Trophoblast cell (in vitro differentiated cells and primary cell): ENCODE results near the gene ANKDD1B. TPM values are rescaled to one million over a fixed set of nuclear protein-coding genes. Genes with fewer than 3 reads are reported as not detected.
"Not testable (repeated sequence)": the region's sequence is repeated elsewhere in the genome, so short reads cannot be mapped to it uniquely, and the experiment has no call there.

Source experiments
- DNase-seq, 2 donors: peaks; one replicate each; pipeline ENCODE4 v3.0.0-alpha.2; 2016
- H2AFZ ChIP-seq: 2 replicates; pipeline ENCODE4 v1.6.1; 2013; ENCODE audit warnings: low read length, moderate library complexity, mild to moderate bottlenecking; ENCODE audit not compliant: insufficient read depth, poor library complexity
- H2AK5ac ChIP-seq: 2 replicates; pipeline ENCODE4 v1.6.1; 2013; ENCODE audit warnings: mild to moderate bottlenecking, low read length
- H2BK120ac ChIP-seq: 2 replicates; pipeline ENCODE4 v1.6.1; 2013; ENCODE audit warnings: low read length, mild to moderate bottlenecking, moderate library complexity; ENCODE audit not compliant: insufficient read depth, poor library complexity
- H2BK12ac ChIP-seq: 2 replicates; pipeline ENCODE4 v1.6.1; 2013; ENCODE audit warnings: mild to moderate bottlenecking, low read length, moderate library complexity
- H2BK5ac ChIP-seq: 2 replicates; pipeline ENCODE4 v1.6.1; 2013; ENCODE audit warnings: low read length, low read depth, moderate library complexity, mild to moderate bottlenecking; ENCODE audit not compliant: poor library complexity
- H3K14ac ChIP-seq: 2 replicates; pipeline ENCODE4 v1.6.1; 2013; ENCODE audit warnings: mild to moderate bottlenecking, low read length
- H3K18ac ChIP-seq: 2 replicates; pipeline ENCODE4 v1.6.1; 2013; ENCODE audit warnings: mild to moderate bottlenecking, low read length
- H3K23ac ChIP-seq: 2 replicates; pipeline ENCODE4 v1.6.1; 2013; ENCODE audit warnings: low read length
- H3K27ac ChIP-seq: 2 replicates; pipeline ENCODE4 v1.5.1; 2013; ENCODE audit warnings: low read depth, mild to moderate bottlenecking, inconsistent platforms, low read length, moderate library complexity
- H3K27me3 ChIP-seq: 2 replicates; pipeline ENCODE4 v1.6.1; 2013; ENCODE audit warnings: inconsistent platforms, mild to moderate bottlenecking, low read length, moderate library complexity; ENCODE audit not compliant: insufficient read depth
- H3K36me3 ChIP-seq, 2 experiments: 1 replicate in 1 of 2; 2 replicates in 1 of 2; pipeline ENCODE4 v1.6.1; 2013; ENCODE audit warnings: low read length in 2 of 2, mild to moderate bottlenecking in 2 of 2, moderate library complexity in 1 of 2; ENCODE audit not compliant: insufficient read depth in 2 of 2, control insufficient read depth in 1 of 2
- H3K4ac ChIP-seq: 2 replicates; pipeline ENCODE4 v1.6.1; 2013; ENCODE audit warnings: low read depth, mild to moderate bottlenecking, low read length, moderate library complexity
- H3K4me1 ChIP-seq, 2 experiments: 1 replicate in 1 of 2; 2 replicates in 1 of 2; pipeline ENCODE4 v1.6.1; 2013; ENCODE audit warnings: low read length in 2 of 2, mild to moderate bottlenecking in 2 of 2, moderate library complexity in 1 of 2; ENCODE audit not compliant: insufficient read depth in 2 of 2, control insufficient read depth in 1 of 2
- H3K4me2 ChIP-seq: 2 replicates; pipeline ENCODE4 v1.6.1; 2013; ENCODE audit warnings: inconsistent platforms, mild to moderate bottlenecking, low read length, moderate library complexity
- H3K4me3 ChIP-seq: 2 replicates; pipeline ENCODE4 v1.5.1; 2013; ENCODE audit warnings: mild to moderate bottlenecking, low read depth, low read length, inconsistent platforms
- H3K79me1 ChIP-seq: one replicate; pipeline ENCODE4 v1.6.1; 2013; ENCODE audit warnings: low read length
- H3K79me2 ChIP-seq: 2 replicates; pipeline ENCODE4 v1.6.1; 2013; ENCODE audit warnings: low read length, mild to moderate bottlenecking; ENCODE audit not compliant: control insufficient read depth, insufficient read depth, poor library complexity
- H3K9ac ChIP-seq: 2 replicates; pipeline ENCODE4 v1.6.1; 2013; ENCODE audit warnings: mild to moderate bottlenecking, low read length
- H3K9me3 ChIP-seq: 2 replicates; pipeline ENCODE4 v1.6.1; 2013; ENCODE audit warnings: low read depth, mild to moderate bottlenecking, control low read depth, inconsistent platforms, low read length; ENCODE audit not compliant: insufficient read depth
- H4K12ac ChIP-seq: 2 replicates; pipeline ENCODE4 v1.6.1; 2013; ENCODE audit warnings: low read depth, mild to moderate bottlenecking, low read length, moderate library complexity
- H4K8ac ChIP-seq: 2 replicates; pipeline ENCODE4 v1.6.1; 2013; ENCODE audit warnings: low read depth, mild to moderate bottlenecking, low read length, moderate library complexity
- H4K91ac ChIP-seq: one replicate; pipeline ENCODE4 v1.6.1; 2013; ENCODE audit warnings: low read depth, mild to moderate bottlenecking, low read length, moderate library complexity
- WGBS: extraction: QIAGEN DNeasy Blood & Tissue Kit; methylation state at CpG from one replicate; pipeline ENCODE4 v1.1.7; 2013; ENCODE audit warnings: missing lambda C conversion rate; ENCODE audit not compliant: insufficient read length, insufficient coverage; ENCODE audit errors: extremely low coverage; 5-methylcytosine and 5-hydroxymethylcytosine counted together
- polyA plus RNA-seq: library from polyadenylated mRNA; stranded (reverse); fragments of 200-250 nt; gene quantifications from 2 replicates; pipeline ENCODE4 v1.2.3, GENCODE V29; 2013

The ANKDD1B gene
- polyA plus RNA-seq = 0.07 and 0.10 TPM in 2 replicates

- no peak within 1 kb of the TSS for H3K27ac ChIP-seq
- H3K27me3 ChIP-seq = no peaks in the 10 kb centered on the region
- H2AK5ac ChIP-seq = peak within 1 kb of the TSS; percentile 87
- peaks cover 7% of the 10 kb centered on the region for H3K79me1 ChIP-seq
- peak within 1 kb of the TSS; percentile 85 for H3K4me2 ChIP-seq
- peak within 1 kb of the TSS; percentile 19 for H4K12ac ChIP-seq
- peak within 1 kb of the TSS; percentile 55 for H3K14ac ChIP-seq
- H2BK5ac ChIP-seq = peak within 1 kb of the TSS; percentile 65
- H2AFZ ChIP-seq = peak within 1 kb of the TSS; percentile 54
- WGBS = no CpG with 5 or more reads among the region's 52 CpGs
- H3K4ac ChIP-seq = peak within 1 kb of the TSS; percentile 54
- peak within 1 kb of the TSS; percentile 55 for H2BK12ac ChIP-seq
- H4K91ac ChIP-seq = peak within 1 kb of the TSS; percentile 55
- peak within 1 kb of the TSS; percentile 85 for H2BK120ac ChIP-seq
- H3K4me1 ChIP-seq = peaks cover 8 to 9% of the 10 kb centered on the region in 2 experiments
- peak within 1 kb of the TSS; percentile 61 for H3K4me3 ChIP-seq
- H3K9ac ChIP-seq = peak within 1 kb of the TSS; percentile 41
- H3K79me2 ChIP-seq = peaks cover 2% of the 10 kb centered on the region
- no peaks in the 10 kb centered on the region for H3K9me3 ChIP-seq
- no peaks in the 10 kb centered on the region for H3K36me3 ChIP-seq
- H3K23ac ChIP-seq = no peak within 1 kb of the TSS
- peak within 1 kb of the TSS; percentile 88 for H3K18ac ChIP-seq
- peak within 1 kb of the TSS; percentile 37 for H4K8ac ChIP-seq
- peak in 1 of 2 donors; percentile 13 for DNase-seq
These were observed at the start of gene ANKDD1B for GRCh38 chr5:75611311-75612225. Gene ANKDD1B (plus strand): TSS chr5:75611453. CDS start chr5:75611635, 182 bp downstream.

GRCh38 chr5:75565991-75566709, 45.1 kb upstream of the ANKDD1B start:
- H3K4me1 ChIP-seq = peaks cover 14 to 16% of the 10 kb centered on the region in 2 experiments
- H4K91ac ChIP-seq = peak overlapping the region; percentile 27
- H3K4me2 ChIP-seq, H3K79me2 ChIP-seq, H3K79me1 ChIP-seq, H3K4ac ChIP-seq, H4K12ac ChIP-seq, H2AK5ac ChIP-seq, H4K8ac ChIP-seq, H2AFZ ChIP-seq, H3K36me3 ChIP-seq, H3K23ac ChIP-seq, DNase-seq, H2BK5ac ChIP-seq, H3K27me3 ChIP-seq, H2BK120ac ChIP-seq, H3K4me3 ChIP-seq, H3K9me3 ChIP-seq, H3K9ac ChIP-seq: not testable (repeated sequence)
- peak overlapping the region; percentile 75 for H3K27ac ChIP-seq
- WGBS = no CpG with 5 or more reads among the region's 15 CpGs
- H2BK12ac ChIP-seq = peak overlapping the region; percentile 48
- H3K18ac ChIP-seq = peak overlapping the region; percentile 3
- H3K14ac ChIP-seq = peak overlapping the region; percentile 46

- Histone ChIP-seq H3K79me2 (no peaks in the 10 kb centered on the region), H4K12ac (no peak overlapping the region), H3K9me3 (no peaks in the 10 kb centered on the region), H2BK120ac (no peak overlapping the region), H3K4me2 (no peak overlapping the region), H3K79me1 (peaks cover 4% of the 10 kb centered on the region), H4K91ac (no peak overlapping the region), H3K4me1 (peaks cover 14 to 16% of the 10 kb centered on the region in 2 experiments), H2BK5ac (no peak overlapping the region), H2BK12ac (peak overlapping the region; percentile 48), H3K14ac (no peak overlapping the region), H3K9ac (no peak overlapping the region), H3K27me3 (no peaks in the 10 kb centered on the region), H3K36me3 (peaks cover 0 to 6% of the 10 kb centered on the region in 2 experiments), H2AK5ac (no peak overlapping the region), H4K8ac (no peak overlapping the region), H3K27ac (peak overlapping the region; percentile 75), H3K23ac (no peak overlapping the region), H3K4ac (no peak overlapping the region), H3K18ac (no peak overlapping the region), H2AFZ (no peak overlapping the region), H3K4me3 (no peak overlapping the region)
- no CpG with 5 or more reads among the region's 6 CpGs for WGBS
- peak; percentile 22 to 76 for DNase-seq
These were observed 44.4 kb upstream of the ANKDD1B start for GRCh38 chr5:75566710-75567309.

- H3K79me2 ChIP-seq = no peaks in the 10 kb centered on the region
- no peak overlapping the region for H3K4me3 ChIP-seq
- peak overlapping the region; percentile 19 for H2BK5ac ChIP-seq
- no peak overlapping the region for H3K23ac ChIP-seq
- no peak overlapping the region for H3K18ac ChIP-seq
- no peak overlapping the region for H3K4ac ChIP-seq
- H2AFZ ChIP-seq = no peak overlapping the region
- H3K9ac ChIP-seq = no peak overlapping the region
- H4K91ac ChIP-seq = no peak overlapping the region
- peaks cover 0 to 6% of the 10 kb centered on the region in 2 experiments for H3K36me3 ChIP-seq
- H3K79me1 ChIP-seq = peaks cover 4% of the 10 kb centered on the region
- no peak for DNase-seq
- H3K9me3 ChIP-seq = no peaks in the 10 kb centered on the region
- peak overlapping the region; percentile 54 for H3K27ac ChIP-seq
- no peaks in the 10 kb centered on the region for H3K27me3 ChIP-seq
- H3K4me2 ChIP-seq = no peak overlapping the region
- no peak overlapping the region for H2AK5ac ChIP-seq
- peaks cover 14 to 16% of the 10 kb centered on the region in 2 experiments for H3K4me1 ChIP-seq
- H2BK120ac ChIP-seq = no peak overlapping the region
- no CpG with 5 or more reads among the region's 2 CpGs for WGBS
- H2BK12ac ChIP-seq = no peak overlapping the region
- no peak overlapping the region for H3K14ac ChIP-seq
- H4K8ac ChIP-seq = no peak overlapping the region
- H4K12ac ChIP-seq = no peak overlapping the region
These were observed 43.5 kb upstream of the ANKDD1B start for GRCh38 chr5:75567710-75568109.
